GM19397 (cell line): ENCODE results near the gene MOXD1.

Source experiments
- ATAC-seq: cut with Tn5 transposase; IDR thresholded peaks from one replicate; pipeline ENCODE4 v1.9.1; 2021; ENCODE audit warnings: mild to moderate bottlenecking, moderate library complexity; ENCODE audit not compliant: unreplicated experiment

Gene MOXD1

GRCh38 chr6:132400555-132400882 lies 756 bp downstream of the MOXD1 start:
- no peak for ATAC-seq

GRCh38 chr6:132399376-132400074 lies 1.8 kb downstream of the MOXD1 start:
- ATAC-seq = no peak

GRCh38 chr6:132395015-132395597 lies 6.2 kb downstream of the MOXD1 start:
- no peak for ATAC-seq

- ATAC-seq = no peak
These were observed 8.5 kb downstream of the MOXD1 start for GRCh38 chr6:132392792-132393191.

- no peak for ATAC-seq
These were observed 9.0 kb downstream of the MOXD1 start for GRCh38 chr6:132392270-132392646.

- ATAC-seq = no peak
These were observed 9.6 kb downstream of the MOXD1 start for GRCh38 chr6:132391391-132392269.

- ATAC-seq = no peak
These were observed 10.8 kb downstream of the MOXD1 start for GRCh38 chr6:132390451-132390850.

- ATAC-seq = no peak
These were observed 11.3 kb downstream of the MOXD1 start for GRCh38 chr6:132390017-132390416.

GRCh38 chr6:132388291-132388690 lies 13.0 kb downstream of the MOXD1 start:
- ATAC-seq = no peak

- ATAC-seq = no peak
These were observed 18.6 kb downstream of the MOXD1 start for GRCh38 chr6:132382630-132383175.

GRCh38 chr6:132381381-132381780 lies 19.9 kb downstream of the MOXD1 start:
- no peak for ATAC-seq

- no peak for ATAC-seq
These were observed 20.8 kb downstream of the MOXD1 start for GRCh38 chr6:132380358-132381029.

- ATAC-seq = no peak
These were observed 31.7 kb downstream of the MOXD1 start for GRCh38 chr6:132369526-132369925.

GRCh38 chr6:132368916-132369481 lies 32.3 kb downstream of the MOXD1 start:
- no peak for ATAC-seq

GRCh38 chr6:132365281-132365907 lies 35.9 kb downstream of the MOXD1 start:
- peak; percentile 92 for ATAC-seq

GRCh38 chr6:132364306-132365074 lies 36.8 kb downstream of the MOXD1 start:
- ATAC-seq = no peak

- ATAC-seq = no peak
These were observed 38.7 kb downstream of the MOXD1 start for GRCh38 chr6:132362442-132363185.

GRCh38 chr6:132361101-132361500 lies 40.2 kb downstream of the MOXD1 start:
- no peak for ATAC-seq

GRCh38 chr6:132359886-132360285 lies 41.4 kb downstream of the MOXD1 start:
- ATAC-seq = no peak
